ENCODE results near the gene SSH3.

SSH3 gene

GRCh38 chr11:67268081-67268961 is 35.0 kb upstream of the SSH3 start:
- peak; percentile 56 for DNase-seq

- DNase-seq, result no peak
Observed at GRCh38 chr11:67268962-67269268, 34.4 kb upstream of the SSH3 start.

- no peak for DNase-seq
Observed at GRCh38 chr11:67269401-67270255, 33.7 kb upstream of the SSH3 start.

GRCh38 chr11:67270256-67271204 is 32.8 kb upstream of the SSH3 start:
- DNase-seq, result no peak

- DNase-seq, result no peak
Observed at GRCh38 chr11:67271205-67271540, 32.2 kb upstream of the SSH3 start.

GRCh38 chr11:67271541-67272284 is 31.6 kb upstream of the SSH3 start:
- peak; percentile 70 for DNase-seq

- DNase-seq, result no peak
Observed at GRCh38 chr11:67272327-67273259, 30.7 kb upstream of the SSH3 start.

GRCh38 chr11:67273260-67273990 is 29.9 kb upstream of the SSH3 start:
- no peak for DNase-seq

GRCh38 chr11:67274768-67275605 is 28.3 kb upstream of the SSH3 start:
- no peak for DNase-seq

- DNase-seq, result no peak
Observed at GRCh38 chr11:67275606-67276409, 27.5 kb upstream of the SSH3 start.

- peak; percentile 51 for DNase-seq
Observed at GRCh38 chr11:67276781-67277230, 26.5 kb upstream of the SSH3 start.

- peak; percentile 96 for DNase-seq
Observed at GRCh38 chr11:67277231-67277961, 25.9 kb upstream of the SSH3 start.

- peak; percentile 0 for DNase-seq
Observed at GRCh38 chr11:67278135-67278938, 25.0 kb upstream of the SSH3 start.

GRCh38 chr11:67278939-67279588 is 24.3 kb upstream of the SSH3 start:
- peak; percentile 0 for DNase-seq

GRCh38 chr11:67279589-67280340 is 23.6 kb upstream of the SSH3 start:
- DNase-seq, result no peak
